Measurements from ENCODE around the gene ADM5. TPM values are rescaled to one million over a fixed set of nuclear protein-coding genes. Genes with fewer than 3 reads are reported as not detected.

The ADM5 gene
- total RNA-seq, 1 experiment from 2014 or later, result 4.7 TPM

DNA sequence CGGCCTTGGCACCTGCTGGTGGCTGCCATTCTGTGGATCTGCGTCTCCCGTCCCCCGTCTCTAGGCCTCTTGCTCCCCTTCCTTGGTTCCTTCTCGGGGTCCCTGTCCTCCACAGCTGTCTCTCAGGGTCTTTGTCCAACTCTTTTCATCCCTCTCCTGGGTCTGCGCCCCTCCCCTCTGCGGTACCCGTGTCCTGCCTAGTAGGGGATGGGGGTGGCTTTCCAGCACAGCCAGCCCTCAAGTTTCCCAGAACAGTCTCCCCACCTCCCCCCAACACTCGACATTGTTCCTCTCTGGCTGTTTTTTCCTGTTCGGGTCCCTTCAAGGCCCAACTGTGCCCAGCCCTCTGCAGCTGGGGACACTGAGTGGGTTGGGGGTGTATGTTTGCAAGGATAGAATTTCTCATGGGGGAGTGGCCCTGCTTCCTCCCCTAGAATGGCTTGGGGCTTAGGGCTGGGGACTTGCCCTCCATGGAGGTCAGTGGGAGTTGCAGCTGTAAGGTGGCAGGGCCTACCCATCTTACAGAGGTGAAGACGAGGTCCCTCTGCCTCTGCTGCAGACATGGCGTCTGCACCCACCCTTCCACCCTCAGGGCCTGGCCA lies 762 bp upstream of the ADM5 start:
- no peak for DNase-seq (ENCODE audit: low read depth, low spot score)
- TF ChIP-seq, protein P1, sequence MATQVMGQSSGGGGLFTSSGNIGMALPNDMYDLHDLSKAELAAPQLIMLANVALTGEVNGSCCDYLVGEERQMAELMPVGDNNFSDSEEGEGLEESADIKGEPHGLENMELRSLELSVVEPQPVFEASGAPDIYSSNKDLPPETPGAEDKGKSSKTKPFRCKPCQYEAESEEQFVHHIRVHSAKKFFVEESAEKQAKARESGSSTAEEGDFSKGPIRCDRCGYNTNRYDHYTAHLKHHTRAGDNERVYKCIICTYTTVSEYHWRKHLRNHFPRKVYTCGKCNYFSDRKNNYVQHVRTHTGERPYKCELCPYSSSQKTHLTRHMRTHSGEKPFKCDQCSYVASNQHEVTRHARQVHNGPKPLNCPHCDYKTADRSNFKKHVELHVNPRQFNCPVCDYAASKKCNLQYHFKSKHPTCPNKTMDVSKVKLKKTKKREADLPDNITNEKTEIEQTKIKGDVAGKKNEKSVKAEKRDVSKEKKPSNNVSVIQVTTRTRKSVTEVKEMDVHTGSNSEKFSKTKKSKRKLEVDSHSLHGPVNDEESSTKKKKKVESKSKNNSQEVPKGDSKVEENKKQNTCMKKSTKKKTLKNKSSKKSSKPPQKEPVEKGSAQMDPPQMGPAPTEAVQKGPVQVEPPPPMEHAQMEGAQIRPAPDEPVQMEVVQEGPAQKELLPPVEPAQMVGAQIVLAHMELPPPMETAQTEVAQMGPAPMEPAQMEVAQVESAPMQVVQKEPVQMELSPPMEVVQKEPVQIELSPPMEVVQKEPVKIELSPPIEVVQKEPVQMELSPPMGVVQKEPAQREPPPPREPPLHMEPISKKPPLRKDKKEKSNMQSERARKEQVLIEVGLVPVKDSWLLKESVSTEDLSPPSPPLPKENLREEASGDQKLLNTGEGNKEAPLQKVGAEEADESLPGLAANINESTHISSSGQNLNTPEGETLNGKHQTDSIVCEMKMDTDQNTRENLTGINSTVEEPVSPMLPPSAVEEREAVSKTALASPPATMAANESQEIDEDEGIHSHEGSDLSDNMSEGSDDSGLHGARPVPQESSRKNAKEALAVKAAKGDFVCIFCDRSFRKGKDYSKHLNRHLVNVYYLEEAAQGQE (IDR thresholded peaks at IDR 0.05; ENCODE audit: insufficient read depth in 1 of 2, low read depth in 2 of 2, low read length in 1 of 2), result no peak
- TF ChIP-seq, protein P2, sequence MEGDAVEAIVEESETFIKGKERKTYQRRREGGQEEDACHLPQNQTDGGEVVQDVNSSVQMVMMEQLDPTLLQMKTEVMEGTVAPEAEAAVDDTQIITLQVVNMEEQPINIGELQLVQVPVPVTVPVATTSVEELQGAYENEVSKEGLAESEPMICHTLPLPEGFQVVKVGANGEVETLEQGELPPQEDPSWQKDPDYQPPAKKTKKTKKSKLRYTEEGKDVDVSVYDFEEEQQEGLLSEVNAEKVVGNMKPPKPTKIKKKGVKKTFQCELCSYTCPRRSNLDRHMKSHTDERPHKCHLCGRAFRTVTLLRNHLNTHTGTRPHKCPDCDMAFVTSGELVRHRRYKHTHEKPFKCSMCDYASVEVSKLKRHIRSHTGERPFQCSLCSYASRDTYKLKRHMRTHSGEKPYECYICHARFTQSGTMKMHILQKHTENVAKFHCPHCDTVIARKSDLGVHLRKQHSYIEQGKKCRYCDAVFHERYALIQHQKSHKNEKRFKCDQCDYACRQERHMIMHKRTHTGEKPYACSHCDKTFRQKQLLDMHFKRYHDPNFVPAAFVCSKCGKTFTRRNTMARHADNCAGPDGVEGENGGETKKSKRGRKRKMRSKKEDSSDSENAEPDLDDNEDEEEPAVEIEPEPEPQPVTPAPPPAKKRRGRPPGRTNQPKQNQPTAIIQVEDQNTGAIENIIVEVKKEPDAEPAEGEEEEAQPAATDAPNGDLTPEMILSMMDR (IDR thresholded peaks at IDR 0.05), result no peak
- 0 out of 2 replicates have a peak, but pooled peaks have one; percentile 6 for TF ChIP-seq POLR2AphosphoS5 (IDR thresholded peaks at IDR 0.05; ENCODE audit: low read depth, low read length)
- no peak for TF ChIP-seq TCF7L2 (IDR thresholded peaks at IDR 0.05; ENCODE audit: low read depth, low read length)
- TF ChIP-seq SIN3A (IDR thresholded peaks at IDR 0.05; ENCODE audit: borderline replicate concordance, insufficient read depth, low read depth, low read length), result no peak
- ChIA-PET CTCF (no interaction called here), POLR2A (no interaction called here)
- Histone ChIP-seq H3K4me1 (ENCODE audit: control insufficient read depth, insufficient read depth, low read length) (0 out of 2 replicates have a peak, but pooled peaks cover 2% of the 10 kb centered on the region), H3K27me3 (ENCODE audit: control insufficient read depth, insufficient read depth, low read length) (no peaks in the 10 kb centered on the region), H3K36me3 (ENCODE audit: control insufficient read depth, insufficient read depth, low read length) (no peaks in the 10 kb centered on the region), H3K9me3 (ENCODE audit: control insufficient read depth, insufficient read depth, low read depth, low read length) (no peaks in the 10 kb centered on the region), H3K27ac (ENCODE audit: low read length) (no peak overlapping the region), H3K4me3 (ENCODE audit: low read depth in 2 of 2, low read length in 2 of 2) (no peak overlapping the region)
- peak; percentile 3; the same call in 1 of the 2 replicates for ATAC-seq
- intact Hi-C loops (cut with micrococcal nuclease; ENCODE audit: unreplicated experiment), result no loop called here
- in situ Hi-C loops (cut with HindIII; ENCODE audit: low pct_unique_long_range_greater_than_20kb, low sequenced_read_pairs), result no loop called here
- no TSS peak for BruUV-seq (replicated peaks)

DNA sequence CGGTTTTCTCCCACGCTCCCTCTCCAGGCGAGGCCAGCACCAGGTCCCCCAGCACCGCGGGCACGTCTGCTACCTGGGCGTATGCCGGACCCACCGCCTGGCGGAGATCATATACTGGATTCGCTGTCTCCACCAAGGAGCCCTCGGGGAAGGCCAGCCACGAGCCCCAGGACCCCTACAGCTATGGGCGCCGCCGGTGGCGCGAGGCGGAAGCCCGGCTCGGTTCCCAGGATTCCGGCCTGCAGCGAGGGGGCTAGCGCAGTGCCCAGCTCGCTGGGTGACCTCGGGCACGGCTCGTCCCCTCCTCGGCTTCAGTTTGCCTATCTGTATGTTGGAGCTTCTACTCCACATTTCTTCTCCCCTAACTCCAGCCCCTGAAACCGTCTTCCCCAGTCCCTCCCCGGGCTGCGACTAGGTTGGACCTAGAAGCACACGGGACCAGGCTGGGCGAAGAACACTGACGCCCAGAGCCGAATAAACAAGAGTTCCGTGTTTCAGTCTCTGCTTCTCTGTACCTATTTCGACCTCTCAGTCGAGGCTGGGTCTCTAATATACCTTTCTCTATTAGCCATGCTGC lies 773 bp downstream of the ADM5 start:
- no TSS peak for BruUV-seq (replicated peaks)
- H3K4me3 ChIP-seq (ENCODE audit: low read depth in 2 of 2, low read length in 2 of 2), result peak overlapping the region in 1 of 2 experiments; percentile 33; a peak in 1 of 4 replicates
- TF ChIP-seq TCF7L2 (IDR thresholded peaks at IDR 0.05; ENCODE audit: low read depth, low read length), result no peak
- no peak for TF ChIP-seq POLR2AphosphoS5 (IDR thresholded peaks at IDR 0.05; ENCODE audit: low read depth, low read length)
- no peak for TF ChIP-seq SIN3A (IDR thresholded peaks at IDR 0.05; ENCODE audit: borderline replicate concordance, insufficient read depth, low read depth, low read length)
- TF ChIP-seq, protein P1 (IDR thresholded peaks at IDR 0.05; ENCODE audit: insufficient read depth in 1 of 2, low read depth in 2 of 2, low read length in 1 of 2), result no peak
- TF ChIP-seq, protein P2 (IDR thresholded peaks at IDR 0.05), result no peak
- H3K36me3 ChIP-seq (ENCODE audit: control insufficient read depth, insufficient read depth, low read length), result no peaks in the 10 kb centered on the region
- POLR2A ChIA-PET, result no interaction called here
- H3K27me3 ChIP-seq (ENCODE audit: control insufficient read depth, insufficient read depth, low read length), result no peaks in the 10 kb centered on the region
- no peak overlapping the region for H3K27ac ChIP-seq (ENCODE audit: low read length)
- no peaks in the 10 kb centered on the region for H3K9me3 ChIP-seq (ENCODE audit: control insufficient read depth, insufficient read depth, low read depth, low read length)
- H3K4me1 ChIP-seq (ENCODE audit: control insufficient read depth, insufficient read depth, low read length), result 0 out of 2 replicates have a peak, but pooled peaks cover 2% of the 10 kb centered on the region
- in situ Hi-C loops (cut with HindIII; ENCODE audit: low pct_unique_long_range_greater_than_20kb, low sequenced_read_pairs) (no loop called here), intact Hi-C loops (cut with micrococcal nuclease; ENCODE audit: unreplicated experiment) (no loop called here)
- ATAC-seq (no peak), DNase-seq (ENCODE audit: low read depth, low spot score) (no peak)
- CTCF ChIA-PET, result no interaction called here

Data from Panc1 (cell line).